ENCODE measurements around the gene ZXDC.

GRCh38 chr3:126434931-126435411 lies 40.7 kb downstream of the ZXDC start:
- no peak for TF ChIP-seq CTCF (IDR thresholded peaks at IDR 0.05)
- no peak for TF ChIP-seq EZH2 (IDR thresholded peaks at IDR 0.05; ENCODE audit: borderline replicate concordance, insufficient read depth, low read depth, low read length, poor library complexity, severe bottlenecking)
